ENCODE measurements around the gene BRAT1.
"Not testable (repeated sequence)": the region's sequence is repeated elsewhere in the genome, so short reads cannot be mapped to it uniquely, and the experiment has no call there.

The BRAT1 gene

GRCh38 chr7:2540133-2540532 is 15.2 kb downstream of the BRAT1 start:
- no peaks in the 10 kb centered on the region for H3K27me3 Mint-ChIP-seq (ENCODE audit: low read depth)
- no peaks in the 10 kb centered on the region for H3K9me3 Mint-ChIP-seq
- peaks cover 4% of the 10 kb centered on the region for H3K36me3 Mint-ChIP-seq (ENCODE audit: low read depth)
- no peaks in the 10 kb centered on the region for H3K4me1 Mint-ChIP-seq (ENCODE audit: low read depth)
- H3K4me3 Mint-ChIP-seq = no peak overlapping the region
- no peak overlapping the region for H3K27ac Mint-ChIP-seq

- Mint-ChIP-seq H3K27ac (no peak overlapping the region), H3K9me3 (no peaks in the 10 kb centered on the region), H3K4me1 (ENCODE audit: low read depth) (no peaks in the 10 kb centered on the region), H3K36me3 (ENCODE audit: low read depth) (peaks cover 4% of the 10 kb centered on the region), H3K4me3 (no peak overlapping the region), H3K27me3 (ENCODE audit: low read depth) (no peaks in the 10 kb centered on the region)
Observed at GRCh38 chr7:2539031-2539911, 16.1 kb downstream of the BRAT1 start.

GRCh38 chr7:2537981-2538851 is 17.1 kb downstream of the BRAT1 start:
- Mint-ChIP-seq H3K4me1 (ENCODE audit: low read depth) (no peaks in the 10 kb centered on the region), H3K27ac (no peak overlapping the region), H3K9me3 (no peaks in the 10 kb centered on the region), H3K27me3 (ENCODE audit: low read depth) (no peaks in the 10 kb centered on the region), H3K36me3 (ENCODE audit: low read depth) (peaks cover 3% of the 10 kb centered on the region), H3K4me3 (no peak overlapping the region)

- not testable (repeated sequence) for H3K36me3 Mint-ChIP-seq (ENCODE audit: low read depth)
Observed at GRCh38 chr7:2535872-2536627, 19.3 kb downstream of the BRAT1 start.

GRCh38 chr7:2534214-2534613 is 21.1 kb downstream of the BRAT1 start:
- not testable (repeated sequence) for H3K9me3 Mint-ChIP-seq; H3K4me3 Mint-ChIP-seq; H3K27ac Mint-ChIP-seq; H3K36me3 Mint-ChIP-seq (ENCODE audit: low read depth); H3K27me3 Mint-ChIP-seq (ENCODE audit: low read depth)
- peaks cover 14% of the 10 kb centered on the region for H3K4me1 Mint-ChIP-seq (ENCODE audit: low read depth)

More at GRCh38 chr7:2535872-2536627, 19.3 kb downstream of the BRAT1 start:
- H3K4me1 Mint-ChIP-seq (ENCODE audit: low read depth); H3K9me3 Mint-ChIP-seq; H3K27ac Mint-ChIP-seq; H3K27me3 Mint-ChIP-seq (ENCODE audit: low read depth); H3K4me3 Mint-ChIP-seq: not testable (repeated sequence)

GRCh38 chr7:2533566-2533965 is 21.8 kb downstream of the BRAT1 start:
- not testable (repeated sequence) for H3K9me3 Mint-ChIP-seq; H3K36me3 Mint-ChIP-seq (ENCODE audit: low read depth); H3K27ac Mint-ChIP-seq; H3K27me3 Mint-ChIP-seq (ENCODE audit: low read depth); H3K4me3 Mint-ChIP-seq
- peaks cover 15% of the 10 kb centered on the region for H3K4me1 Mint-ChIP-seq (ENCODE audit: low read depth)

GRCh38 chr7:2532816-2533215 is 22.5 kb downstream of the BRAT1 start:
- not testable (repeated sequence) for H3K4me3 Mint-ChIP-seq; H3K36me3 Mint-ChIP-seq (ENCODE audit: low read depth); H3K27me3 Mint-ChIP-seq (ENCODE audit: low read depth); H3K27ac Mint-ChIP-seq; H3K9me3 Mint-ChIP-seq
- peaks cover 21% of the 10 kb centered on the region for H3K4me1 Mint-ChIP-seq (ENCODE audit: low read depth)

- not testable (repeated sequence) for H3K27me3 Mint-ChIP-seq (ENCODE audit: low read depth); H3K9me3 Mint-ChIP-seq; H3K36me3 Mint-ChIP-seq (ENCODE audit: low read depth)
- Mint-ChIP-seq H3K27ac (peak overlapping the region; percentile 68), H3K4me1 (ENCODE audit: low read depth) (peaks cover 26% of the 10 kb centered on the region), H3K4me3 (peak overlapping the region; percentile 31)
Observed at GRCh38 chr7:2532199-2532772, 23.0 kb downstream of the BRAT1 start.

- H3K27ac Mint-ChIP-seq; H3K9me3 Mint-ChIP-seq; H3K4me3 Mint-ChIP-seq; H3K27me3 Mint-ChIP-seq (ENCODE audit: low read depth); H3K36me3 Mint-ChIP-seq (ENCODE audit: low read depth): not testable (repeated sequence)
- H3K4me1 Mint-ChIP-seq (ENCODE audit: low read depth) = peaks cover 30% of the 10 kb centered on the region
Observed at GRCh38 chr7:2531796-2532110, 23.6 kb downstream of the BRAT1 start.

GRCh38 chr7:2530994-2531795 is 24.1 kb downstream of the BRAT1 start:
- peak overlapping the region; percentile 93 for H3K27ac Mint-ChIP-seq
- peak overlapping the region; percentile 72 for H3K4me3 Mint-ChIP-seq
- not testable (repeated sequence) for H3K27me3 Mint-ChIP-seq (ENCODE audit: low read depth); H3K36me3 Mint-ChIP-seq (ENCODE audit: low read depth); H3K9me3 Mint-ChIP-seq
- H3K4me1 Mint-ChIP-seq (ENCODE audit: low read depth) = peaks cover 30% of the 10 kb centered on the region

- peak overlapping the region; percentile 72 for H3K4me3 Mint-ChIP-seq
- no peaks in the 10 kb centered on the region for H3K9me3 Mint-ChIP-seq
- peak overlapping the region; percentile 93 for H3K27ac Mint-ChIP-seq
- peaks cover 13% of the 10 kb centered on the region for H3K36me3 Mint-ChIP-seq (ENCODE audit: low read depth)
- no peaks in the 10 kb centered on the region for H3K27me3 Mint-ChIP-seq (ENCODE audit: low read depth)
- peaks cover 30% of the 10 kb centered on the region for H3K4me1 Mint-ChIP-seq (ENCODE audit: low read depth)
Observed at GRCh38 chr7:2530071-2530987, 25.0 kb downstream of the BRAT1 start.

- Mint-ChIP-seq H3K36me3 (ENCODE audit: low read depth) (peaks cover 13% of the 10 kb centered on the region), H3K27me3 (ENCODE audit: low read depth) (no peaks in the 10 kb centered on the region), H3K4me3 (peak overlapping the region; percentile 75), H3K9me3 (no peaks in the 10 kb centered on the region), H3K4me1 (ENCODE audit: low read depth) (peaks cover 30% of the 10 kb centered on the region), H3K27ac (peak overlapping the region; percentile 93)
Observed at GRCh38 chr7:2529161-2530070, 25.9 kb downstream of the BRAT1 start.

Measured in T-helper 1 cell treated with Interleukin-12 subunit alpha and Interleukin-12 subunit beta and Interleukin-4 antibody, amounts not matched to agents 30 μg/mL and 1 μg/mL, for 36 hours (primary cell).